Right kidney (tissue), 9 donors: ENCODE results near the gene HNF4A.
"Not testable (repeated sequence)": the region's sequence is repeated elsewhere in the genome, so short reads cannot be mapped to it uniquely, and the experiment has no call there.

ENCODE experiments used
- DNase-seq: peaks from one replicate; pipeline ENCODE4 v3.0.0-alpha.2; 2016
- long read RNA-seq, 8 donors: transcript quantifications; one replicate each; lab custom pipeline, GENCODE V29; 2026

Gene HNF4A
- long read RNA-seq, donor 1, full-length matches to known transcripts = 9 of 22 reads
- long read RNA-seq, donor 1, partial matches to known transcripts = 13 of 22 reads
- long read RNA-seq, donor 1, other reads (novel, unspliced or antisense) = 0 of 22 reads
- long read RNA-seq, donor 2, full-length matches to known transcripts = 6 of 48 reads
- long read RNA-seq, donor 2, partial matches to known transcripts = 42 of 48 reads
- long read RNA-seq, donor 2, other reads (novel, unspliced or antisense) = 0 of 48 reads
- long read RNA-seq, donor 3, full-length matches to known transcripts = 3 of 8 reads
- long read RNA-seq, donor 3, partial matches to known transcripts = 5 of 8 reads
- long read RNA-seq, donor 3, other reads (novel, unspliced or antisense) = 0 of 8 reads
- long read RNA-seq, donor 4, full-length matches to known transcripts = 6 of 13 reads
- long read RNA-seq, donor 4, partial matches to known transcripts = 7 of 13 reads
- long read RNA-seq, donor 4, other reads (novel, unspliced or antisense) = 0 of 13 reads
- long read RNA-seq, donor 5, full-length matches to known transcripts = 7 of 14 reads
- long read RNA-seq, donor 5, partial matches to known transcripts = 7 of 14 reads
- long read RNA-seq, donor 5, other reads (novel, unspliced or antisense) = 0 of 14 reads
- long read RNA-seq, donor 6, full-length matches to known transcripts = 4 of 27 reads
- long read RNA-seq, donor 6, partial matches to known transcripts = 23 of 27 reads
- long read RNA-seq, donor 6, other reads (novel, unspliced or antisense) = 0 of 27 reads
- long read RNA-seq, donor 7, full-length matches to known transcripts = 16 of 52 reads
- long read RNA-seq, donor 7, partial matches to known transcripts = 36 of 52 reads
- long read RNA-seq, donor 7, other reads (novel, unspliced or antisense) = 0 of 52 reads
- long read RNA-seq, donor 8, full-length matches to known transcripts = 13 of 13 reads
- long read RNA-seq, donor 8, partial matches to known transcripts = 0 of 13 reads
- long read RNA-seq, donor 8, other reads (novel, unspliced or antisense) = 0 of 13 reads

GRCh38 chr20:44355498-44356352 lies at the start of gene HNF4A:
Gene HNF4A (plus strand): TSS chr20:44355699. CDS start chr20:44355805, 106 bp downstream.
- no peak for DNase-seq

GRCh38 chr20:44306927-44307326 lies 48.6 kb upstream of the HNF4A start:
- no peak for DNase-seq

GRCh38 chr20:44309763-44310663 lies 45.5 kb upstream of the HNF4A start:
- DNase-seq = peak; percentile 20

GRCh38 chr20:44310664-44311639 lies 44.5 kb upstream of the HNF4A start, which contains the start of gene FITM2:
Gene FITM2 (minus strand): TSS chr20:44311202. CDS start chr20:44311148, 54 bp downstream.
- DNase-seq = peak; percentile 95

- DNase-seq = no peak
Measured at GRCh38 chr20:44314870-44315269, 40.6 kb upstream of the HNF4A start.

GRCh38 chr20:44319839-44320422 lies 35.6 kb upstream of the HNF4A start:
- DNase-seq = no peak

- no peak for DNase-seq
Measured at GRCh38 chr20:44324343-44324742, 31.2 kb upstream of the HNF4A start.

GRCh38 chr20:44326391-44327159 lies 28.9 kb upstream of the HNF4A start:
- DNase-seq = no peak

GRCh38 chr20:44327748-44328147 lies 27.8 kb upstream of the HNF4A start:
- not testable (repeated sequence) for DNase-seq

- DNase-seq = no peak
Measured at GRCh38 chr20:44328428-44328827, 27.1 kb upstream of the HNF4A start.

GRCh38 chr20:44331201-44331600 lies 24.3 kb upstream of the HNF4A start:
- no peak for DNase-seq

- no peak for DNase-seq
Measured at GRCh38 chr20:44334306-44334705, 21.2 kb upstream of the HNF4A start.

- DNase-seq = no peak
Measured at GRCh38 chr20:44334709-44335108, 20.8 kb upstream of the HNF4A start.

GRCh38 chr20:44335675-44336074 lies 19.8 kb upstream of the HNF4A start:
- DNase-seq = no peak

- DNase-seq = no peak
Measured at GRCh38 chr20:44336086-44336485, 19.4 kb upstream of the HNF4A start.

GRCh38 chr20:44336725-44337380 lies 18.6 kb upstream of the HNF4A start, which contains the start of gene R3HDML:
Gene R3HDML (plus strand): TSS chr20:44337043. CDS start chr20:44337158, 115 bp downstream.
- DNase-seq = no peak

GRCh38 chr20:44342248-44342647 lies 13.3 kb upstream of the HNF4A start:
- no peak for DNase-seq
